Karpas-422 (cell line): Measurements from ENCODE around the gene ZNF592. TPM values are rescaled to one million over a fixed set of nuclear protein-coding genes. Genes with fewer than 3 reads are reported as not detected.
A peak's percentile ranks its signal among the peaks of the same experiment; 100 is the strongest.

Experiments
- DNase-seq: peaks from one replicate; pipeline ENCODE4 v3.0.0-alpha.2; 2015
- H2AFZ ChIP-seq: fragments of 200-600 bp; sonication (generic); 2 replicates; pipeline ENCODE4 v1.6.1; 2014; ENCODE audit warnings: antibody characterized with exemption, low read length, mixed read lengths
- H3K27ac ChIP-seq: fragments of 200-600 bp; sonication (generic); 2 replicates; pipeline ENCODE4 v1.5.1; 2014; ENCODE audit warnings: mild to moderate bottlenecking, low read length, moderate library complexity
- H3K27me3 ChIP-seq: fragments of 200-600 bp; sonication (generic); 2 replicates; pipeline ENCODE4 v1.6.1; 2014; ENCODE audit warnings: low read length, mixed read lengths
- H3K36me3 ChIP-seq: fragments of 200-600 bp; sonication (generic); 2 replicates; pipeline ENCODE4 v1.6.1; 2014; ENCODE audit warnings: low read length, mixed read lengths; ENCODE audit not compliant: insufficient read depth
- H3K4me1 ChIP-seq: fragments of 200-600 bp; sonication (generic); 2 replicates; pipeline ENCODE4 v1.6.1; 2014; ENCODE audit warnings: mild to moderate bottlenecking, low read length, mixed read lengths
- H3K4me2 ChIP-seq: fragments of 200-600 bp; sonication (generic); 2 replicates; pipeline ENCODE4 v1.6.1; 2014; ENCODE audit warnings: low read length, low read depth, mild to moderate bottlenecking; ENCODE audit not compliant: poor library complexity, severe bottlenecking
- H3K4me3 ChIP-seq: fragments of 200-600 bp; sonication (generic); 2 replicates; pipeline ENCODE4 v1.5.1; 2014; ENCODE audit warnings: mild to moderate bottlenecking, antibody characterized with exemption, low read length, mixed read lengths
- H3K79me2 ChIP-seq: fragments of 200-600 bp; sonication (generic); 2 replicates; pipeline ENCODE4 v1.6.1; 2014; ENCODE audit warnings: mild to moderate bottlenecking, low read length, mixed read lengths
- H3K9ac ChIP-seq: fragments of 200-600 bp; sonication (generic); 2 replicates; pipeline ENCODE4 v1.6.0; 2014; ENCODE audit warnings: low read length
- H3K9me2 ChIP-seq: fragments of 200-600 bp; sonication (generic), shearing (Covaris generic); replicated peaks from 2 replicates; pipeline ENCODE4 v1.6.0; 2014; ENCODE audit warnings: mild to moderate bottlenecking, low read length, moderate library complexity; ENCODE audit not compliant: insufficient read depth
- H3K9me3 ChIP-seq: fragments of 300-700, 200-600 bp; sonication (generic); 2 replicates; pipeline ENCODE4 v1.6.1; 2014; ENCODE audit warnings: low read length, mixed read lengths
- H4K20me1 ChIP-seq: fragments of 200-600 bp; sonication (generic); 2 replicates; pipeline ENCODE4 v1.6.1; 2014; ENCODE audit warnings: mild to moderate bottlenecking, antibody characterized with exemption, low read length, low read depth; ENCODE audit not compliant: insufficient read depth
- total RNA-seq: library from RNA; depleted of rRNA; stranded (reverse); fragments of >200 nt; shearing (Covaris generic); gene quantifications from 2 replicates; pipeline ENCODE4 v1.2.3, GENCODE V29; 2014; ENCODE audit warnings: low replicate concordance

Gene ZNF592
- total RNA-seq, 1 experiment from 2014 or later = 15.5 TPM

GRCh38 chr15:84761607-84762131 lies 13.3 kb downstream of the ZNF592 start:
- Histone ChIP-seq H4K20me1 (peaks cover 23% of the 10 kb centered on the region), H3K36me3 (peaks cover 15% of the 10 kb centered on the region; the same call in 1 of the 2 replicates), H3K79me2 (peaks cover 100% of the 10 kb centered on the region), H3K9me2 (no peaks in the 10 kb centered on the region), H3K4me3 (no peak overlapping the region), H3K27ac (peak overlapping the region; percentile 56), H3K4me2 (peak overlapping the region; percentile 28), H3K4me1 (peaks cover 33% of the 10 kb centered on the region), H3K27me3 (no peaks in the 10 kb centered on the region), H3K9me3 (no peaks in the 10 kb centered on the region), H3K9ac (peak overlapping the region; percentile 26; the same call in 1 of the 2 replicates), H2AFZ (no peak overlapping the region)
- DNase-seq = peak; percentile 53

GRCh38 chr15:84762840-84763572 lies 14.6 kb downstream of the ZNF592 start:
- peaks cover 96% of the 10 kb centered on the region for H3K79me2 ChIP-seq
- H3K36me3 ChIP-seq = peaks cover 21% of the 10 kb centered on the region; the same call in 1 of the 2 replicates
- no peaks in the 10 kb centered on the region for H3K27me3 ChIP-seq
- no peak overlapping the region for H3K27ac ChIP-seq
- H3K4me3 ChIP-seq = no peak overlapping the region
- no peaks in the 10 kb centered on the region for H3K9me3 ChIP-seq
- peaks cover 23% of the 10 kb centered on the region for H4K20me1 ChIP-seq
- H3K9me2 ChIP-seq = no peaks in the 10 kb centered on the region
- DNase-seq = no peak
- H3K4me1 ChIP-seq = peaks cover 33% of the 10 kb centered on the region
- H3K9ac ChIP-seq = no peak overlapping the region
- H3K4me2 ChIP-seq = no peak overlapping the region
- no peak overlapping the region for H2AFZ ChIP-seq

- no peak overlapping the region for H3K27ac ChIP-seq
- no peaks in the 10 kb centered on the region for H3K9me2 ChIP-seq
- no peak overlapping the region for H2AFZ ChIP-seq
- DNase-seq = no peak
- H3K9ac ChIP-seq = no peak overlapping the region
- no peaks in the 10 kb centered on the region for H3K9me3 ChIP-seq
- no peak overlapping the region for H3K4me3 ChIP-seq
- H3K4me1 ChIP-seq = peaks cover 22% of the 10 kb centered on the region
- no peak overlapping the region for H3K4me2 ChIP-seq
- H3K36me3 ChIP-seq = peaks cover 26% of the 10 kb centered on the region; the same call in 1 of the 2 replicates
- H4K20me1 ChIP-seq = peaks cover 16% of the 10 kb centered on the region
- no peaks in the 10 kb centered on the region for H3K27me3 ChIP-seq
- peaks cover 95% of the 10 kb centered on the region for H3K79me2 ChIP-seq
These were observed 16.2 kb downstream of the ZNF592 start for GRCh38 chr15:84764585-84764984.

GRCh38 chr15:84764989-84765388 lies 16.6 kb downstream of the ZNF592 start:
- Histone ChIP-seq H3K36me3 (peaks cover 26% of the 10 kb centered on the region; the same call in 1 of the 2 replicates), H3K27me3 (no peaks in the 10 kb centered on the region), H3K9me2 (no peaks in the 10 kb centered on the region), H3K4me1 (peaks cover 20% of the 10 kb centered on the region), H3K4me2 (no peak overlapping the region), H3K9ac (no peak overlapping the region), H3K79me2 (peaks cover 95% of the 10 kb centered on the region), H2AFZ (no peak overlapping the region), H3K9me3 (no peaks in the 10 kb centered on the region), H3K4me3 (no peak overlapping the region), H4K20me1 (peaks cover 16% of the 10 kb centered on the region), H3K27ac (no peak overlapping the region)
- DNase-seq = no peak

- Histone ChIP-seq H3K4me3 (no peak overlapping the region), H3K27me3 (no peaks in the 10 kb centered on the region), H3K4me2 (no peak overlapping the region), H4K20me1 (peaks cover 10% of the 10 kb centered on the region), H3K4me1 (peaks cover 13% of the 10 kb centered on the region), H3K27ac (no peak overlapping the region), H3K9me2 (no peaks in the 10 kb centered on the region), H3K9me3 (no peaks in the 10 kb centered on the region), H3K36me3 (peaks cover 26% of the 10 kb centered on the region; the same call in 1 of the 2 replicates), H2AFZ (no peak overlapping the region), H3K9ac (no peak overlapping the region), H3K79me2 (peaks cover 95% of the 10 kb centered on the region)
- DNase-seq = no peak
These were observed 17.3 kb downstream of the ZNF592 start for GRCh38 chr15:84765675-84766074.

GRCh38 chr15:84766461-84767035 lies 18.2 kb downstream of the ZNF592 start:
- H3K9me3 ChIP-seq = no peaks in the 10 kb centered on the region
- DNase-seq = no peak
- H3K9ac ChIP-seq = no peak overlapping the region
- H3K9me2 ChIP-seq = no peaks in the 10 kb centered on the region
- peaks cover 26% of the 10 kb centered on the region; the same call in 1 of the 2 replicates for H3K36me3 ChIP-seq
- no peaks in the 10 kb centered on the region for H3K27me3 ChIP-seq
- peaks cover 95% of the 10 kb centered on the region for H3K79me2 ChIP-seq
- H3K27ac ChIP-seq = no peak overlapping the region
- H3K4me1 ChIP-seq = peaks cover 5% of the 10 kb centered on the region
- no peak overlapping the region for H3K4me3 ChIP-seq
- no peak overlapping the region for H2AFZ ChIP-seq
- no peak overlapping the region for H3K4me2 ChIP-seq
- peaks cover 4% of the 10 kb centered on the region; the same call in 1 of the 2 replicates for H4K20me1 ChIP-seq

- H3K4me2 ChIP-seq = no peak overlapping the region
- H2AFZ ChIP-seq = no peak overlapping the region
- H3K4me1 ChIP-seq = peaks cover 23% of the 10 kb centered on the region
- H3K9me3 ChIP-seq = no peaks in the 10 kb centered on the region
- peaks cover 92% of the 10 kb centered on the region for H3K79me2 ChIP-seq
- H3K27ac ChIP-seq = no peak overlapping the region
- no peaks in the 10 kb centered on the region for H3K9me2 ChIP-seq
- no peak overlapping the region for H3K4me3 ChIP-seq
- H3K9ac ChIP-seq = no peak overlapping the region
- peaks cover 5% of the 10 kb centered on the region; the same call in 1 of the 2 replicates for H4K20me1 ChIP-seq
- no peak for DNase-seq
- H3K27me3 ChIP-seq = no peaks in the 10 kb centered on the region
- H3K36me3 ChIP-seq = peaks cover 17% of the 10 kb centered on the region; the same call in 1 of the 2 replicates
These were observed 23.6 kb downstream of the ZNF592 start for GRCh38 chr15:84772031-84772430.

GRCh38 chr15:84772467-84772866 lies 24.1 kb downstream of the ZNF592 start:
- H3K79me2 ChIP-seq = peaks cover 91% of the 10 kb centered on the region
- peaks cover 5% of the 10 kb centered on the region; the same call in 1 of the 2 replicates for H4K20me1 ChIP-seq

More at GRCh38 chr15:84772467-84772866, 24.1 kb downstream of the ZNF592 start:
- DNase-seq = no peak
- Histone ChIP-seq H3K9ac (no peak overlapping the region), H2AFZ (no peak overlapping the region), H3K27ac (0 out of 2 replicates have a peak overlapping the region, but pooled peaks have one; percentile 41), H3K27me3 (no peaks in the 10 kb centered on the region), H3K4me2 (no peak overlapping the region), H3K4me3 (no peak overlapping the region), H3K36me3 (peaks cover 13% of the 10 kb centered on the region; the same call in 1 of the 2 replicates), H3K9me2 (no peaks in the 10 kb centered on the region), H3K4me1 (peaks cover 23% of the 10 kb centered on the region), H3K9me3 (no peaks in the 10 kb centered on the region)
